Right lobe of liver (tissue), 6 donors: Measurements from ENCODE around the gene PELO. TPM values are rescaled to one million over a fixed set of nuclear protein-coding genes. Genes with fewer than 3 reads are reported as not detected.

ENCODE experiments used
- ATAC-seq, 4 donors: fragments of 200-7000 bp; cut with Tn5 transposase; one replicate each; pipeline ENCODE4 v1.9.1; 2020; ENCODE audit warnings: mild to moderate bottlenecking in 4 of 4, moderate library complexity in 4 of 4
- DNase-seq, 3 donors: peaks; one replicate each; pipeline ENCODE4 v3.0.0-alpha.2; 2020
- H3K27ac ChIP-seq, 3 donors: fragments of 200-600 bp; one replicate each; pipeline ENCODE4 v1.8.0; 2022
- H3K27me3 ChIP-seq, 2 donors: fragments of 200-600 bp; one replicate each; pipeline ENCODE4 v1.8.0; 2022
- H3K36me3 ChIP-seq, 4 donors: fragments of 200-600 bp; sonication (generic) in 1 of 4; one replicate each; pipeline versions ENCODE4 v1.5.1 to v1.8.0; 2017 to 2022; ENCODE audit warnings: control low read depth in 1 of 4
- H3K4me1 ChIP-seq, 4 donors: fragments of 200-600 bp; sonication (generic) in 1 of 4; one replicate each; pipeline versions ENCODE4 v1.5.1 to v1.8.0; 2017 to 2022; ENCODE audit warnings: control low read depth in 1 of 4
- H3K4me3 ChIP-seq, 3 donors: fragments of 200-600 bp; one replicate each; pipeline ENCODE4 v1.8.0; 2022
- H3K9me3 ChIP-seq, 4 donors: fragments of 200-600 bp; sonication (generic) in 1 of 4; one replicate each; pipeline versions ENCODE4 v1.5.1 to v1.8.0; 2017 to 2022; ENCODE audit warnings: control low read depth in 1 of 4
- CTCF ChIP-seq, 4 donors: fragments of 200-600 bp in 3 of 4; fragments of 450-650 bp in 1 of 4; IDR thresholded peaks; one replicate each; pipeline versions ENCODE4 v1.5.1 to v1.8.0; 2016 to 2022; ENCODE audit warnings: antibody characterized with exemption in 4 of 4, mild to moderate bottlenecking in 2 of 4
- POLR2A ChIP-seq: fragments of 450-650 bp; IDR thresholded peaks from one replicate; pipeline ENCODE4 v1.6.1; 2017; ENCODE audit warnings: antibody characterized with exemption, mild to moderate bottlenecking
- WGBS: methylation state at CpG from one replicate; pipeline ENCODE4 v1.1.6; 2018; ENCODE audit warnings: low coverage, low lambda C conversion rate; ENCODE audit not compliant: insufficient coverage; ENCODE audit errors: missing lambda C conversion rate; 5-methylcytosine and 5-hydroxymethylcytosine counted together
- intact Hi-C, 2 donors: fragments of 100-400 bp; cut with DNase I; formaldehyde crosslinking; loops; one replicate each; pipeline versions ENCODE4 v1.11.2 to v1.14.1; 2022
- total RNA-seq, 6 experiments: library from RNA; depleted of rRNA in 2 of 6; stranded (reverse); fragments of >200 nt in 2 of 6; fragmentation: NEBNext Ultra II Directional in 3 of 6; extraction: Animal tissue kit (Norgen Biotek cat#: 25700) in 3 of 6; gene quantifications; one replicate each; pipeline versions ENCODE4 v1.1.0 to v1.2.4, GENCODE V29; 2016 to 2023
- donor health status: DM: no; HTN: yes; CAD: no.
- donor health status: DM: no; HTN: no; CAD: no.
- donor health status: DM: no; HTN: no; CAD: no.
- donor health status: DM: no; HTN: yes; CAD: no.
- donor health status: DM: no; HTN: yes; CAD: no.

PELO gene
- total RNA-seq, 6 experiments from 2014 or later, result 14.6 to 24.6 (median 17.6) TPM

GRCh38 chr5:52804981-52805380 lies 17.3 kb downstream of the PELO start:
- peaks cover 0 to 56% (median 9%) of the 10 kb centered on the region in 4 donors for H3K4me1 ChIP-seq

GRCh38 chr5:52805615-52806014 lies 17.9 kb downstream of the PELO start:
- H3K4me1 ChIP-seq, result peaks cover 0 to 56% (median 9%) of the 10 kb centered on the region in 4 donors
- intact Hi-C loops, result no loop called here
- H3K4me3 ChIP-seq, result no peak overlapping the region
- WGBS, result 83% methylated on average over 2 of the region's 2 CpGs
- H3K27ac ChIP-seq, result peak overlapping the region in 1 of 3 donors; percentile 15
- ATAC-seq (no peak), DNase-seq (no peak)
- no peak for TF ChIP-seq POLR2A
- TF ChIP-seq CTCF (IDR thresholded peaks at IDR 0.05), result no peak
- H3K9me3 ChIP-seq, result no peaks in the 10 kb centered on the region
- no peaks in the 10 kb centered on the region for H3K27me3 ChIP-seq
- H3K36me3 ChIP-seq, result peaks cover 0 to 7% (median 4%) of the 10 kb centered on the region in 4 donors

More at GRCh38 chr5:52804981-52805380, 17.3 kb downstream of the PELO start:
- Histone ChIP-seq H3K27me3 (no peaks in the 10 kb centered on the region), H3K9me3 (no peaks in the 10 kb centered on the region), H3K27ac (peak overlapping the region in 2 of 3 donors; percentile 14 to 15), H3K4me3 (no peak overlapping the region), H3K36me3 (peaks cover 0 to 7% (median 4%) of the 10 kb centered on the region in 4 donors)
- WGBS, result 60% methylated on average over 2 of the region's 2 CpGs
- no peak for TF ChIP-seq POLR2A
- no peak for TF ChIP-seq CTCF (IDR thresholded peaks at IDR 0.05)
- intact Hi-C loops, result no loop called here
- DNase-seq (no peak), ATAC-seq (no peak)

- Histone ChIP-seq H3K36me3 (peaks cover 0 to 4% (median 0%) of the 10 kb centered on the region in 4 donors), H3K4me3 (no peak overlapping the region), H3K27ac (peak overlapping the region in 1 of 3 donors; percentile 6), H3K9me3 (no peaks in the 10 kb centered on the region), H3K27me3 (no peaks in the 10 kb centered on the region), H3K4me1 (peaks cover 0 to 47% (median 9%) of the 10 kb centered on the region in 4 donors)
- no peak for DNase-seq
- TF ChIP-seq POLR2A (no peak), CTCF (IDR thresholded peaks at IDR 0.05) (no peak)
- intact Hi-C loops, result no loop called here
- ATAC-seq, result peak; percentile 27 to 82 (median 70)
Observed at GRCh38 chr5:52807037-52807436, 19.3 kb downstream of the PELO start.

- DNase-seq (no peak), ATAC-seq (no peak)
- Histone ChIP-seq H3K9me3 (no peaks in the 10 kb centered on the region), H3K27me3 (no peaks in the 10 kb centered on the region), H3K4me3 (no peak overlapping the region), H3K4me1 (peaks cover 0 to 40% (median 9%) of the 10 kb centered on the region in 4 donors), H3K36me3 (peaks cover 0 to 4% (median 0%) of the 10 kb centered on the region in 4 donors), H3K27ac (no peak overlapping the region)
- no peak for TF ChIP-seq CTCF (IDR thresholded peaks at IDR 0.05)
- intact Hi-C loops, result no loop called here
Observed at GRCh38 chr5:52807723-52808122, 20.0 kb downstream of the PELO start.

GRCh38 chr5:52808316-52808901 lies 20.7 kb downstream of the PELO start:
- Histone ChIP-seq H3K9me3 (no peaks in the 10 kb centered on the region), H3K36me3 (peaks cover 0 to under 1% (median 0%) of the 10 kb centered on the region in 4 donors), H3K27me3 (no peaks in the 10 kb centered on the region), H3K27ac (no peak overlapping the region), H3K4me1 (peaks cover 0 to 33% (median 5%) of the 10 kb centered on the region in 4 donors), H3K4me3 (no peak overlapping the region)
- DNase-seq, result no peak
- WGBS, result 54% methylated on average over 2 of the region's 2 CpGs
- ATAC-seq, result no peak
- intact Hi-C loops, result no loop called here
- no peak for TF ChIP-seq CTCF (IDR thresholded peaks at IDR 0.05)
- TF ChIP-seq POLR2A, result no peak
